ENCODE measurements around the gene CARD10.
A peak's percentile ranks its signal among the peaks of the same experiment; 100 is the strongest.

The CARD10 gene

DNA sequence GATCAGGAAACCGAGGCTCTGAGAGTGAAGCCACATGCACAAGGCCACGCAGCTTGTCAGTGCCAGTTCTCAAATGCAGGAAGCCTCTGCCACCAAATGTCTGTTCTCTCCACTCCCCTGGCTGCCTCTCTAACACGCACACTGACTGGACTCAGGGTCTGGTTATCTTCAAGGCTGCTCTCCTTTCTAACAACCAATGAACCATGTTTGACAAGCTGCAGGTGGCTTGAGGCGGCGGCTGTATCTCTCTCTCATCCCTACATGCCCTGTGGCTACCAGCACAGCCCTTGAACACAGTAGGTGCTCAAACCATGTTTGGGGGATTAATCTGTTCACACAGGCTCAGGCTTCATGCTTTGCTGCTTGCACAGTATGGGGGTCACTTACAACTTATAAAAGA, 56.8 kb downstream of the CARD10 start:
- no peak overlapping the region for H3K4me3 Mint-ChIP-seq
- no peak for DNase-seq (ENCODE audit: low spot score in 2 of 2)
- H3K36me3 Mint-ChIP-seq: peaks cover 49% of the 10 kb centered on the region
- H3K4me1 Mint-ChIP-seq: peaks cover 17% of the 10 kb centered on the region
- H3K27ac Mint-ChIP-seq: no peak overlapping the region
- no peaks in the 10 kb centered on the region for H3K9me3 Mint-ChIP-seq
- no peak for ATAC-seq

DNA sequence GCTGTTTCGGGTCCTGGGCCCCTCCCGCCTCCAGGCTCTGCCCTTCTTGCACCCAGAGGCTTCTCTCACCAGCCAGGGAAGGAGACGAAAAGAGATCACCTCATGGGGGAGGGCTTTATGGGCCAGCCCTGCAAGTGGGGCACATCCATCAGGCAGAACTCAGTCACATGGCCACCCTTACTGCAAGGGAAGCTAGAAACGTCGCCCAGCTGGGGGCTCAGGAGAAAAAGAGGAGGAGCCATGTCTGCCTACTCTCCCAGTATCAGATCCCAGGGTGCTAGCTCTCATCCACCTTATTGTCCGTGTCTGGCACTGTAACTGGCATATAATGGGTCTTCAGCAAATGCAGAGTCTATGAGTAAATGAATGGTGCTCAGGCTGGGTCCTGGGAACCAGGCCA, 57.3 kb downstream of the CARD10 start:
- Mint-ChIP-seq H3K4me3 (no peak overlapping the region), H3K9me3 (no peaks in the 10 kb centered on the region), H3K27ac (no peak overlapping the region), H3K4me1 (peaks cover 21% of the 10 kb centered on the region), H3K36me3 (peaks cover 48% of the 10 kb centered on the region)
- ATAC-seq: no peak
- DNase-seq (ENCODE audit: low spot score in 2 of 2): no peak

DNA sequence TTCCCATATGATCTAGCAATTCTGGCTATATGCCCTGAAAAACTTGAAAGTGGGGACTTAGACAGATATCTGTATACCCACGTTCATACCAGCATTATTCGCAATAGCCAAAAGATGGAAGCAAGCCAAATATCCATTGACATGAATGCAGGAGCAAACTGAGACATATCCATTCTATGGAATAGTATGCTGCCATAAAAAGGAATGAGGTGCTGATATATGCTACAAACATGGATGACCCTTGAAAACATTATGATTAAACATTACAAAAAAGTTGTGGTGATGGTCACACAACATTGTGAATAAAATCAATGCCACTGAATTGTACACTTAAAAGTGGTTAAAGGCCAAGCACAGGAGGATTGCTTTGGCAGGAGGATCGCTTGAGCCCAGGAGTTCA, 58.5 kb downstream of the CARD10 start:
- peaks cover 36% of the 10 kb centered on the region for H3K36me3 Mint-ChIP-seq
- H3K4me1 Mint-ChIP-seq: peaks cover 21% of the 10 kb centered on the region
- no peak overlapping the region for H3K4me3 Mint-ChIP-seq
- no peak overlapping the region for H3K27ac Mint-ChIP-seq
- DNase-seq (ENCODE audit: low spot score in 2 of 2) (no peak), ATAC-seq (no peak)
- H3K9me3 Mint-ChIP-seq: no peaks in the 10 kb centered on the region

DNA sequence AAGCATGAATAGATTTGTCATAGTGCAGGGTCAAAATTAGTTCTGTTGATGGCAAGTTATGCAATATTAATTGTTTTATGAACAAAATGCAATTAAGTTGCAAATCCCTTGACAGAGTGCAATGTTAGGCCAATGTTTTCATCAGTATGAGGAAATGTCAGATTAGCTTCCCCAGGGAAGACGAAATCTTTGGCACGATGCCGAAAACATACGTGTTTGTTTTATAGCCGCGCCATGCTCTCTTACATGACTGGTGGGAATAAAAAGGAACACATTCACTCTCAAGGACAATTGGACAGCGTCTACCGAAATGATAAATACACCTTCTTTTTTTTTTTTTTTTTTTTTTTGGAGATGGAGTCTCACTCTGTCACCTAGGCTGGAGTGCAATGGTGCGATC, 60.0 kb downstream of the CARD10 start:
- no peaks in the 10 kb centered on the region for H3K9me3 Mint-ChIP-seq
- H3K36me3 Mint-ChIP-seq: peaks cover 25% of the 10 kb centered on the region
- DNase-seq (ENCODE audit: low spot score in 2 of 2) (no peak), ATAC-seq (no peak)
- H3K4me1 Mint-ChIP-seq: peaks cover 10% of the 10 kb centered on the region
- H3K27ac Mint-ChIP-seq: no peak overlapping the region
- H3K4me3 Mint-ChIP-seq: no peak overlapping the region

DNA sequence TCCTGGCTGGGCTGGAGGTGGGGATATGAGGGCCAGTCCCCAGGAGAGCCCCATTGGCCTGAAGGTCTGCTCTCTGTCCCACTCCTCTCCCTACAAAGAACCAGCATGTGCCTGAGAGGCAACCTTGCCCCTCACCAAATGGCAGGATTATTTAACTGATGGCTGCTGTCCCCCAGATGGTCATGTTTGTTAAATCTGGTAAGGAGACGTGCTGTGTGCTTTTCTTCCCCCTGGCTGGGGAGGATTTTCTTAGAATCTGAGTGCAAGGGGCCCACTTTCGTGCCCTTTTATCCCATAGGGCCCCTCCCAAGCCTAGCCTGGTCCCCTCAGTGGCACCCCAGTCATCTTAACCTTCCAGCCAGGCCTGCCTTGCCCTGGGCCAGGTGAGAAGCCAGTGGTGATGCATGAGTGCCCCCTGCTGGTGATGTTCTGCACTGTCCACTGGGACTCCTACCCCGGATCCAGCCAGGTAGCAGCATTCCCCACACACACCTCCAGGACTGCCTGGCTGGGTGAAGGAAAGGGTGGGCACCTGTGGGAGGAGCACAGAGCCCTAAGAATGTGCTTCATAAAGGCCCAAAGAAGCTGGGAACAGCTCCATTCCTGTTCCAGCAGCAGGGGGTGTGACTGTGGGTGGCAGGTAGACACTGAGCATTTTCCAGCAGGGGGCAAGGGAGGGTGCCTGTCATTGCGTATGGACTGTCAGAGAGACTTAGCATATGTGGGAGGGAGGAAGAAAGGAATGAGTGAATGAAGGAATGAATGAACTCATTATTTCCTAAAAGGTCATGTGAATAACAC, 61.9 kb downstream of the CARD10 start:
- H3K4me1 Mint-ChIP-seq: peaks cover 7% of the 10 kb centered on the region
- ATAC-seq: peak; percentile 96
- no peaks in the 10 kb centered on the region for H3K9me3 Mint-ChIP-seq
- peaks cover 25% of the 10 kb centered on the region for H3K36me3 Mint-ChIP-seq
- no peak overlapping the region for H3K27ac Mint-ChIP-seq
- DNase-seq (ENCODE audit: low spot score in 2 of 2): peak; percentile 87 to 94
- no peak overlapping the region for H3K4me3 Mint-ChIP-seq

DNA sequence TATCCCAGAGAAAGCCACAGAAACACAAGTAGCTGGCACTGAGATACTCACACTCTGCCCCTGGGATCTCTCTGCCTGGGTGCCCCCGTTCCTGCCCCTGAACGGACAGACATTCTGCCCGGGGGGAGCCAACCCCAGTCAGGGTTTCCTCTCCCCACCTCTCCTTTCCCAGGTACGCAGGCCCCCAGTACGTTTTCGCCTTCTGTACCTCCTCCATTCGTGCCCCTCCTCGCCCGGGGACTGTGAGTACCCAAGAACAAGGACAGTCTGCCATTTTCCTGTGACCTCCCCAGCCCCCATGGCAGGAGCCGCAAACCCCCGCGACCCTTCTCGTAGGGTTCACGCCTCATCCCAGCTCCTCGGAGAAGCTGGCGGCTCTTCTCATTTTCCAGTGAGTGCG, 62.9 kb downstream of the CARD10 start:
- Mint-ChIP-seq H3K4me1 (peaks cover 7% of the 10 kb centered on the region), H3K9me3 (no peaks in the 10 kb centered on the region), H3K36me3 (peaks cover 18% of the 10 kb centered on the region), H3K27ac (no peak overlapping the region), H3K4me3 (no peak overlapping the region)
- ATAC-seq (no peak), DNase-seq (ENCODE audit: low spot score in 2 of 2) (no peak)

DNA sequence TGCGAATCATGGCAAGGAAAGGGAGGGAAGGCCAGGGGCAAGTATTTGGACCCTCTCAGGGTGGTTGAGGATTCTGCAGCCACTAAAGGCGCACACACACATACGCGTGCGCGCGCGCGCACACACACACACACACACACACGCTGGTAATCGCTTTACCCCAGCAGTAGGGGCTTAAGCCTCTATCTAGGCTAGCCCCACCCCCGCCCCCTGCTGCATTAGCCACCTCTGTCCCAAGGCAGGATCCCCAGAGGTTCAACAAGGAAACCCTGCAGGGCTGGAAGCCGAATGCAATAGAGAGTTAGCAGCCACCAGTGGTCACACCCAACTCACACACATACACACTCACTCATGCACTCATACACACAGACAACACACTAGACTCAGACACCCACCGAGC, 63.3 kb downstream of the CARD10 start:
- Mint-ChIP-seq H3K27ac (no peak overlapping the region), H3K4me1 (peaks cover 7% of the 10 kb centered on the region), H3K36me3 (peaks cover 18% of the 10 kb centered on the region), H3K4me3 (no peak overlapping the region), H3K9me3 (no peaks in the 10 kb centered on the region)
- DNase-seq (ENCODE audit: low spot score in 2 of 2): no peak
- no peak for ATAC-seq

DNA sequence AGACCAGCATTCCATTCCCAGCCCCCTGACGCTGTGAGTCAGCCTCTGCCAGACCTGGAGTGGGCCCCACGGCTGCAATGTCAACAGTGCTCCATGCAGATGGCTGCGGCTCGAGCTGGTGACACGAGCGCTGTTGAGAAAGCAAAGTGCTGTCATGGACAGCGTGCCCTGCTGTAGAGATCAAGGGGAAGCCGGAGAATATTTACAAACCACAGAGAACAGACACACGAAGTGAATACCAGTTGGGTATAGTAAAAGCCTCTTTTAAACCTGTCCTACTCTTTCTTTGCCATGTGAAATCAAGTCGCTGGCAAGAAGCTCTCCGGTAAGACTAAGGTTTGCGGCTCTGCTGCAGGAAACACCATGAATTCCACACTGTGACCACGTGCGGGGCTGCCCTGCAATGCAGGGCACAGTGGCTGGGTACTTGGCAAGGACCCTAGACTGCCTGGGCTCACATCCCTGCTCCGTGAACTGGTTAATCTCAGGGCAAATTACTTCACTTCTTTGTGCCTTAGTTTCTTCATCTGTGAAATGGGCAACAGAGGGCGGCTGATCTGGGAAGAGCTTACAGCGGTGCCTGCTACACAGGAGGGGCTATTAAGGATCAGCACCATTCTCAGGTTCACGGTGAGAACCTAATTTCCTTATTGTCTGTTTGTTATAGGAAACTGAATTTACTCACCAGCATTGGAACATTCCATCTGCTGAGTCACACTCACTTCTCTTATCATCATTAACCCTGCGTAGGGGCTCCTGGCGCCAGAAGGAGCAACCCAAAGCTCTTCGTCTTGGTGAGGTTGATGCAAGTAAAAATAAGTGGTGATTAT, 64.1 kb downstream of the CARD10 start:
- DNase-seq (ENCODE audit: low spot score in 2 of 2): no peak
- H3K27ac Mint-ChIP-seq: no peak overlapping the region
- no peak for ATAC-seq
- H3K4me1 Mint-ChIP-seq: peaks cover 7% of the 10 kb centered on the region
- peaks cover 18% of the 10 kb centered on the region for H3K36me3 Mint-ChIP-seq
- no peaks in the 10 kb centered on the region for H3K9me3 Mint-ChIP-seq
- no peak overlapping the region for H3K4me3 Mint-ChIP-seq

DNA sequence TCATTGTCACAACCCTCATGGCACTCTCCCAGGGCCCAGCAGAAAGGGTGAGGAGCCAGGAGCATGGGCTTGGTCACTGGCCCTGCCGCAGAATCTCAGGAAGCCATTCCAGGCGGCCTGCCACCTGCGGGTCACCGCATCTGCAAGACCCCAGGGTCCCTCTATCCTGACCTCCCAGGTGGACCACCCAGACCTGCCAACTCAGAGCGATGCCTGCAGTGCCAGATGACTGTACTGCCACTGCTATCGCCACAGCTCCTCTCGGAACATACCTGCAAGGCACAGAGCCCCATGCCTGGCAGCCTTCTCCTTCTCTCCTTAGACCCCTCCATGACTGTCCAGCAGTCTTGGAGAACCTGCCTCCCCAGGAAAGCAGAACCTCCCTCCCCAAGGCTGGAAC, 65.5 kb downstream of the CARD10 start:
- H3K4me1 Mint-ChIP-seq: peaks cover 7% of the 10 kb centered on the region
- DNase-seq (ENCODE audit: low spot score in 2 of 2) (no peak), ATAC-seq (no peak)
- H3K36me3 Mint-ChIP-seq: peaks cover 7% of the 10 kb centered on the region
- no peaks in the 10 kb centered on the region for H3K9me3 Mint-ChIP-seq
- H3K4me3 Mint-ChIP-seq: no peak overlapping the region
- H3K27ac Mint-ChIP-seq: no peak overlapping the region

DNA sequence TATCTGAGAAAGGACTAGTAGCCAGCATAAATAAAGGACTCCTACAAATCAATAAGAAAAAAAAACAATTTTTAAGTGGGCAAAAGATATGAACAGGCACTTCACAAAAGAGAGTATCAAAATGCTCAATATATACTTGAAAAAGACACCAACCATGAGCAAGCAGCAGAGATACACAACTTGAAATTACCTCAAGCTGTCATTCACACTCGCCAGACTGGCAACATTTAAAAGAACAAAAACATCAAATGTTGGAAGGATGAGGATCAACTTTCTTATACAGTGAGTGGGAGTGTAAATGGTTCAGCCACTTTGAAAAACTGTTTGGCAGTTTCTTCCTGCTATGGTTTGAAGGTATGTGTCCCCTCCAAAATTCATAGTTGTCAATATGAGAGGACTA, 68.0 kb downstream of the CARD10 start:
- Mint-ChIP-seq H3K27ac (peak overlapping the region; percentile 32), H3K9me3 (no peaks in the 10 kb centered on the region), H3K36me3 (no peaks in the 10 kb centered on the region), H3K4me3 (no peak overlapping the region), H3K4me1 (no peaks in the 10 kb centered on the region)
- DNase-seq (ENCODE audit: low spot score in 2 of 2): no peak
- no peak for ATAC-seq

DNA sequence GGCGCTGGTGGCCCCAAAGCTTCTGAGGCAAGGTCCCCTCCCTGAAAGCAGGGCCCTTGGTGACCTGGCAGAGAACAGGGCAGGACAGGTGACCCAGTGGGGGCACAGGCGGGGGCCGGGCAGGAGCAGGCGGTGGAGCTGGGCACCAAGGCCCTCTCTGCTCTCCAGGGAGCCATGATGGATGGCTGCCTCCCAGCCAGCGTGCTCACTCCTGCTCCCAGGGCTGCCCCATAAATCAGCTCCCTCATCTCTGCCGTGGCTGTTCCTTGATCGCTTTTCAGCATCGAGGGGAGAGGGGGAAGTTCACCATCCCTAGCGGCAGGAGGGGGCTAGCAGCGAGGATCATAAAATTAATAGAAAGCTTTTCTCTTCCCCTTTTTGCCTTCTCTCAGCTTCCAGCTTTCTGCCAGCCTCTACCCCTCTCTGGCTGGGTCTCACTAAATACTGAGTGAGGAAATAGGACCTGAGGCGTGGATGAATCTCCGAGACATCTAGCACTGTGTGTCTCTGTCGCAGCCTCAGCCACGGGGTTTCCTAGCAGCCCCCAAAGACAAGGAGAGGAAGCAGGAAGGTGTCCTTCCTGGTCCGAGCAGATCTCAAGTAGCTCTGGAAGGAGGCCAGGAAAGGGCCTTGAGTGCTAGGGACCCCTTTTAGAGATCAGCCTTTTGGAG, 69.7 kb downstream of the CARD10 start:
- DNase-seq (ENCODE audit: low spot score in 2 of 2): no peak
- Mint-ChIP-seq H3K36me3 (no peaks in the 10 kb centered on the region), H3K4me3 (no peak overlapping the region), H3K4me1 (no peaks in the 10 kb centered on the region), H3K9me3 (no peaks in the 10 kb centered on the region), H3K27ac (peak overlapping the region; percentile 17)
- ATAC-seq: no peak

DNA sequence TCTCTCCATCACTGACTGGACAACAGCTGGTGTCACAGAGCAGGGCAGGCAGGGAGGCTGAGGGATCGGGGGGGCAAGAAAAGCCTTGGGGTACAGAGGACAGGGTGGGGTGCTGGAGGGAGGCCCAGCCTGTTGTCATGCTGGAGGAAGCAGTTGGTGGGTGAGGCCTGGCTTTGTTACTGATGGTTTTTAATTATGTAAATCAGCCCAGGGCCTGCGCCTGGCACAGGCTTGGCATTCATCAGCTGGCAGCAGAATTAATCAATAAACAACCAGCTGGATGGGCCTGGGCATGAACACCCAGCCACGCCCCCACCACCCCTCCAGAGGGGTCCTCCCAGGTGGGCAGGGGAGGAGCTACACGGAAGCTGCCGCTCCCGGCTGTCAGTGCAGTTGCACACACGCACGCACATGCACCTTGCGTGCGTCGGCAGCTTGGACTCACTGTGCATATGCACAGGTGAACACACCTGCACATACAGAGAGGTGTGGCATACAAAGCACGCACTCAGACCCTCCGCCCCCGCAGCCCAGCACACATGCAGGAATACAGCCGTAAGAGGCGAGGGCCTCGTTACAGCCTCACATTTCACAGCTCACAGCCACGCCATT, 70.6 kb downstream of the CARD10 start:
- DNase-seq (ENCODE audit: low spot score in 2 of 2) (no peak), ATAC-seq (no peak)
- Mint-ChIP-seq H3K27ac (peak overlapping the region; percentile 17), H3K36me3 (no peaks in the 10 kb centered on the region), H3K4me1 (peaks cover 6% of the 10 kb centered on the region), H3K4me3 (no peak overlapping the region), H3K9me3 (no peaks in the 10 kb centered on the region)

DNA sequence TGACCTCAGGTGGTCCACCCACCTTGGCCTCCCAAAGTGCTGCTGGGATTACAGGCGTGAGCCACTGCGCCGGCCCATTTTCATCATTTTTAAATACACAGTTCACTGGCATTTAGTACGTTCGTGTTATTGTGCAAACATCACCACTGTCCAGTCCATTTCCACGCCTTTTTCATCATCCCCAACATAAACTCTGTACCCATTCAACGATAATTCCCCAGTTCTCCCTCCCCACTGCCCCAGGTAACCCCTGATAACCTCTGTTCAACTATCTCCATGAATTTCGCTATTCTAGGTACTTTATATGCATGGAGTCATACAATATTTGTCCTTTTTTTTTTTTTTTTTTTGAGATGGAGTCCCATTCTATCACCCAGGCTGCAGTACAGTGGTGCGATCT, 73.7 kb downstream of the CARD10 start:
- Mint-ChIP-seq H3K27ac (no peak overlapping the region), H3K4me3 (no peak overlapping the region), H3K9me3 (no peaks in the 10 kb centered on the region), H3K4me1 (peaks cover 21% of the 10 kb centered on the region), H3K36me3 (no peaks in the 10 kb centered on the region)
- no peak for DNase-seq (ENCODE audit: low spot score in 2 of 2)
- ATAC-seq: no peak

DNA sequence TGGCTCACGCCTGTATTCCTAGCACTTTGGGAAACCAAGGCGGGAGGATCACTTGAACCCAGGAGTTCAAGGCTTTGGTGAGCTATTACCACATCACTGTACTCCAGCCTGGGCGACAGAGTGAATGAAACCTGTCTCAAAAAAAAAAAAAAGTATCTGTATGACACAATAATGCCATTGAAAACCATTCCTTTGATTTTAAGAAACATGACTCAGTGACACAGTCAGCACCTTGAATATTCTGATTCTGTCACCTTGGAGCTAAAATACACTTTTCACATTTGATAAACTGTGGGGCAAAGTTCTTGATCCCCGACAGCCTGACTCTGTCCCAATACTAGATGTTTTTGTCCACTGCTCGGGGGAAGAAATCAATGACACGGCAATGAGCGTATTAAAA, 75.2 kb downstream of the CARD10 start:
- peaks cover 21% of the 10 kb centered on the region for H3K4me1 Mint-ChIP-seq
- H3K27ac Mint-ChIP-seq: no peak overlapping the region
- no peaks in the 10 kb centered on the region for H3K36me3 Mint-ChIP-seq
- DNase-seq (ENCODE audit: low spot score in 2 of 2): no peak
- no peaks in the 10 kb centered on the region for H3K9me3 Mint-ChIP-seq
- no peak overlapping the region for H3K4me3 Mint-ChIP-seq
- peak; percentile 82 for ATAC-seq

DNA sequence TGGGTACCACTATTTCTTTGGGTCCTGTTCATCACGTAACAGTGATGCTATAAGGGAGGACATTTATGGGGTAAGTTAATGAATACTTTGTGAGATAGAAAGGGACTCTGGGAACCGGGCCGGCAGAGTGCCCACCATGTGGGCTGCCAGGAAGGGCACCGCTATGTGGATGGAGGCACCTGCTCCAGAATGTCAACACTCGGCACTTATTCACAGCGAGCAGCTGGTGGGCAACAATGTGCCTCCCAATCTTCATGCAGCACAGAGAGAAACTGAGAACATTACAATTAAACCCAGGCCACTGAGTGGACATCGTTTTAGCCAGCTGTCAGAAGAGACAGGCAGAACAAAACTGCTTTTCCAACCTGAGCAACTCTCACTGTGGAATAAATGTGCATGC, 76.1 kb downstream of the CARD10 start:
- H3K36me3 Mint-ChIP-seq: no peaks in the 10 kb centered on the region

More for the DNA sequence above, 76.1 kb downstream of the CARD10 start:
- H3K9me3 Mint-ChIP-seq: no peaks in the 10 kb centered on the region
- peaks cover 21% of the 10 kb centered on the region for H3K4me1 Mint-ChIP-seq
- H3K4me3 Mint-ChIP-seq: no peak overlapping the region
- no peak for ATAC-seq
- DNase-seq (ENCODE audit: low spot score in 2 of 2): no peak
- no peak overlapping the region for H3K27ac Mint-ChIP-seq
